A673 (cell line): ENCODE results near the gene MAST3. TPM values are rescaled to one million over a fixed set of nuclear protein-coding genes. Genes with fewer than 3 reads are reported as not detected.
A peak's percentile ranks its signal among the peaks of the same experiment; 100 is the strongest.

ENCODE experiments used
- BruUV-seq: library from RNA; stranded (reverse); fragments of 400-500 nt; replicated peaks from 2 replicates; lab custom pipeline; 2021; lab: Mats Ljungman, UMichigan
- CTCF ChIA-PET: fragments of 300-600 bp; sonication (Branson Sonifier 250); formaldehyde crosslinking; loops from one replicate; lab custom pipeline; 2022; ENCODE audit warnings: antibody characterized with exemption; lab: Charles Lee
- POLR2A ChIA-PET: fragments of 300-600 bp; sonication (Branson Sonifier 250); formaldehyde crosslinking; loops from one replicate; lab custom pipeline; 2022; ENCODE audit warnings: antibody characterized with exemption; ENCODE audit not compliant: low non-redundant PET; lab: Charles Lee
- DNase-seq: peaks from one replicate; pipeline ENCODE4 v3.0.0-alpha.2; 2015; ENCODE audit warnings: low spot score
- H3K27ac ChIP-seq: fragments of 200-600 bp; sonication (generic); 2 replicates; pipeline ENCODE4 v1.5.1; 2016; ENCODE audit warnings: mixed run types, low read depth, mild to moderate bottlenecking, mixed read lengths, antibody characterized with exemption, low read length; ENCODE audit not compliant: poor library complexity, severe bottlenecking
- H3K27me3 ChIP-seq: fragments of 200-600 bp; sonication (generic); replicated peaks from 2 replicates; pipeline ENCODE4 v1.6.1; 2017; ENCODE audit warnings: mixed run types, low read depth, mild to moderate bottlenecking, mixed read lengths, antibody characterized with exemption, low read length; ENCODE audit not compliant: insufficient read depth, poor library complexity
- H3K36me3 ChIP-seq: fragments of 200-600 bp; sonication (generic); 2 replicates; pipeline ENCODE4 v1.6.1; 2016; ENCODE audit warnings: mixed run types, mild to moderate bottlenecking, mixed read lengths, antibody characterized with exemption, low read length; ENCODE audit not compliant: insufficient read depth, poor library complexity, severe bottlenecking
- H3K4me1 ChIP-seq: fragments of 200-600 bp; sonication (generic); 2 replicates; pipeline ENCODE4 v1.6.1; 2017; ENCODE audit warnings: mixed run types, mild to moderate bottlenecking, mixed read lengths, antibody characterized with exemption, low read length; ENCODE audit not compliant: insufficient read depth, poor library complexity, severe bottlenecking
- H3K4me3 ChIP-seq: fragments of 200-600 bp; sonication (generic); 2 replicates; pipeline ENCODE4 v1.5.1; 2016; ENCODE audit warnings: low read depth, mixed run types, mild to moderate bottlenecking, mixed read lengths, low read length; ENCODE audit not compliant: poor library complexity, severe bottlenecking
- H3K9me3 ChIP-seq: fragments of 200-600 bp; sonication (generic); 2 replicates; pipeline ENCODE4 v1.6.1; 2016; ENCODE audit warnings: mixed run types, low read depth, mild to moderate bottlenecking, mixed read lengths, antibody characterized with exemption, low read length; ENCODE audit not compliant: poor library complexity, severe bottlenecking
- EZH2 ChIP-seq: fragments of 200-600 bp; sonication (generic); IDR thresholded peaks from 2 replicates; pipeline ENCODE4 v1.6.1; 2017; ENCODE audit warnings: borderline replicate concordance, low read depth, mild to moderate bottlenecking, mixed read lengths, antibody characterized with exemption, low read length; ENCODE audit not compliant: poor library complexity, severe bottlenecking
- intact Hi-C: fragments of 100-400 bp; cut with micrococcal nuclease; formaldehyde crosslinking; loops from one replicate; pipeline ENCODE4 v1.10.0; 2022; ENCODE audit not compliant: unreplicated experiment
- total RNA-seq: library from RNA; stranded (reverse); gene quantifications from 2 replicates; pipeline ENCODE4 v1.2.3, GENCODE V29; 2021
- TF ChIP-seq, protein P1 (sequence below): fragments of 300-800, 200-600 bp; sonication (generic); conservative IDR thresholded peaks from 2 replicates; pipeline ENCODE4 v1.5.1; 2017; ENCODE audit warnings: low read depth, mild to moderate bottlenecking, antibody characterized with exemption, low read length, moderate library complexity, mixed read lengths

The MAST3 gene
- total RNA-seq, 1 experiment from 2014 or later = 5.1 TPM

DNA sequence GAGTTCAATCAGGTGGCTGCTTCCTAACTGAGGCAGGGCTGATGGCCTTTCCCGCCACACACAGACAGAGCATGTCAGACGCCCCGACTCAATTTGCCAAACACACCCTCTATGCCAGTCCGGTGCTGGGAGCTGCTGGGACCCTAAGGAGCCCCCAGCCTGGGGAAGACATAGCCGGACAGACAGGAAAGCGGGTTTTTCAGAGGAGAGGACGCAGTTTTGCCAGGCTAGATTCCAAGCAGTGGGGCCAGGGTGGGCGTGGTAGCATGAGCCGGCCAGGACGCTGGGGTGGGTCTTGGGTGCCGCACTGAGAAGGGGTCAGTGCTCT is 19.8 kb downstream of the MAST3 start:
- intact Hi-C loops = no loop called here
- DNase-seq = no peak
- TF ChIP-seq, protein P1, sequence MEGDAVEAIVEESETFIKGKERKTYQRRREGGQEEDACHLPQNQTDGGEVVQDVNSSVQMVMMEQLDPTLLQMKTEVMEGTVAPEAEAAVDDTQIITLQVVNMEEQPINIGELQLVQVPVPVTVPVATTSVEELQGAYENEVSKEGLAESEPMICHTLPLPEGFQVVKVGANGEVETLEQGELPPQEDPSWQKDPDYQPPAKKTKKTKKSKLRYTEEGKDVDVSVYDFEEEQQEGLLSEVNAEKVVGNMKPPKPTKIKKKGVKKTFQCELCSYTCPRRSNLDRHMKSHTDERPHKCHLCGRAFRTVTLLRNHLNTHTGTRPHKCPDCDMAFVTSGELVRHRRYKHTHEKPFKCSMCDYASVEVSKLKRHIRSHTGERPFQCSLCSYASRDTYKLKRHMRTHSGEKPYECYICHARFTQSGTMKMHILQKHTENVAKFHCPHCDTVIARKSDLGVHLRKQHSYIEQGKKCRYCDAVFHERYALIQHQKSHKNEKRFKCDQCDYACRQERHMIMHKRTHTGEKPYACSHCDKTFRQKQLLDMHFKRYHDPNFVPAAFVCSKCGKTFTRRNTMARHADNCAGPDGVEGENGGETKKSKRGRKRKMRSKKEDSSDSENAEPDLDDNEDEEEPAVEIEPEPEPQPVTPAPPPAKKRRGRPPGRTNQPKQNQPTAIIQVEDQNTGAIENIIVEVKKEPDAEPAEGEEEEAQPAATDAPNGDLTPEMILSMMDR = no peak
- no peak for TF ChIP-seq EZH2
- Histone ChIP-seq H3K27me3 (no peaks in the 10 kb centered on the region), H3K4me1 (peaks cover 11% of the 10 kb centered on the region), H3K9me3 (no peaks in the 10 kb centered on the region), H3K36me3 (no peaks in the 10 kb centered on the region), H3K4me3 (peak overlapping the region; percentile 73), H3K27ac (peak overlapping the region; percentile 49)
- BruUV-seq = no TSS peak
- POLR2A ChIA-PET = no interaction called here
- CTCF ChIA-PET = no interaction called here

DNA sequence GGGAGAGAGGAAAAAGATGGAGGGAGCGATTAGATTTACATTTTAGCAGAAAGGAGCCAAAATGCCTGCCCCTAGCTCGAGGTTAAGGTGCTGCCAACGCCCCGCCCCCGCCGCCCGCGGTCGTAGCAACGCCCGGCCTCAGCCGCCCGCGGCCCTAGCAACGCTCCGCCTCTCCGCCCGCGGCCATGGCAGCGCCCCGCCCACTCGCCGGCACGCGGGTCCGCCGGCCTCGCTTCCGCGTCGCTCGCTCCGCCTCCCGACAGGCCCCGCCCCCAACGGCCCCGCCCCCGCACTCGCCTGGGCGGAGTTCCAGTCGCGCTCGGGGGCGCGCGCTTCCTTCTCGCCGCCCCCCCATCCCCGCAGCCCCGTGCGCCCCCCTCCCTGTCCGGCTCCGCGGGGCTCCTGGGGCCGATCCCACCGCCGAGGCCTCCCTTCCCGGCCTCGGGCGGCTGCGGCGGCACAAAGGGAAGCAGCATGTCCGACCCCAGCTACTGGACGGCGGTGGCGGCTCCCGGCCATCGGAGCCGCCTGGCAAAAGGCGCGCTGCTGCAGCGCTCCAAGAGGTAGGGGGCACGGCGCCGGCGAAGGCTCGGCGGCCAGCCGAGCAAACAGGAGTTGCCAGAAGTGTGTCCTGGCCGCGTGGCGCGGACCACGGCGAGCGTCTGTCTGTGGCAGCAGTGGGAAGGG is 20.3 kb downstream of the MAST3 start:
- POLR2A ChIA-PET = no interaction called here

DNA sequence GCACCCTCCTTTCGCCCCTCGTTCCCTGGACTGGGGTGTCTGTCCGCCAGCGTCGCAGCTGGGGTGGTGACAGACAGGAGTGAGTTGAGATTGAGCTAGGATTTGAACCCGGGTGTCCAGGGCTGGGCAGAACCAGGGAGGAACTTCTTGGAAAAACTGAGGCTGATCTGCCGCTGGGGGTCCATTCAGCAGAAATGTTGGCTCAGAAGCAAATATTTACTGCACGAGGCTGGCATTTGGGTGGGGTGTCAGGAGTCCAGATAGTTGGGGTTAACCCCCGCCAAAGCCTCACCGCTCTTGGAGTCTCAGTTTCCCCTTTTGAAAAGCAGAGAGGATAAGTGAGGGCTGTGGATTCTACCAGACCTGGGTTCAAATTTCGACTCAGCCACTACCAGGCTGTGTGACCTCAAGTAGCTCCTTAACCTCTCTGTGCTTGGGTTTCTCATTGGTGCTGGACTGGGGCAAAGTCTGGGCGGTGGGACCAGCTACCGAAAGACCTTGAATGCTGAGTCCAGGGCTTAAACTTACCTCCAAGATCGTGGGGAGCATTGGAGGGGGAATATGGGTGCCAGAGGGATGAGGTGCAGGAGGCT is 20.9 kb downstream of the MAST3 start:
- CTCF ChIA-PET = no interaction called here
- no peak for TF ChIP-seq EZH2
- TF ChIP-seq, protein P1 = no peak
- no peaks in the 10 kb centered on the region for H3K36me3 ChIP-seq
- no peak for DNase-seq
- intact Hi-C loops = no loop called here
- no TSS peak for BruUV-seq
- peak overlapping the region; percentile 59 for H3K27ac ChIP-seq
- H3K9me3 ChIP-seq = no peaks in the 10 kb centered on the region
- H3K4me1 ChIP-seq = peaks cover 11% of the 10 kb centered on the region
- POLR2A ChIA-PET = no interaction called here
- no peaks in the 10 kb centered on the region for H3K27me3 ChIP-seq
- H3K4me3 ChIP-seq = peak overlapping the region; percentile 73

More for the DNA sequence above, 20.3 kb downstream of the MAST3 start:
- no TSS peak for BruUV-seq
- Histone ChIP-seq H3K27ac (peak overlapping the region; percentile 59), H3K4me1 (peaks cover 11% of the 10 kb centered on the region), H3K9me3 (no peaks in the 10 kb centered on the region), H3K4me3 (peak overlapping the region; percentile 73), H3K27me3 (no peaks in the 10 kb centered on the region), H3K36me3 (no peaks in the 10 kb centered on the region)
- CTCF ChIA-PET = interaction anchor here (0.6 kb wide), 1 partner anchor 58 kb away, joined by 9 read pairs; no protein-coding TSS in a partner anchor
- peak; percentile 91 for DNase-seq
- intact Hi-C loops = no loop called here
- TF ChIP-seq EZH2 = no peak
- TF ChIP-seq, protein P1 = no peak
